ENCODE measurements around the gene DCHS1.

DNA sequence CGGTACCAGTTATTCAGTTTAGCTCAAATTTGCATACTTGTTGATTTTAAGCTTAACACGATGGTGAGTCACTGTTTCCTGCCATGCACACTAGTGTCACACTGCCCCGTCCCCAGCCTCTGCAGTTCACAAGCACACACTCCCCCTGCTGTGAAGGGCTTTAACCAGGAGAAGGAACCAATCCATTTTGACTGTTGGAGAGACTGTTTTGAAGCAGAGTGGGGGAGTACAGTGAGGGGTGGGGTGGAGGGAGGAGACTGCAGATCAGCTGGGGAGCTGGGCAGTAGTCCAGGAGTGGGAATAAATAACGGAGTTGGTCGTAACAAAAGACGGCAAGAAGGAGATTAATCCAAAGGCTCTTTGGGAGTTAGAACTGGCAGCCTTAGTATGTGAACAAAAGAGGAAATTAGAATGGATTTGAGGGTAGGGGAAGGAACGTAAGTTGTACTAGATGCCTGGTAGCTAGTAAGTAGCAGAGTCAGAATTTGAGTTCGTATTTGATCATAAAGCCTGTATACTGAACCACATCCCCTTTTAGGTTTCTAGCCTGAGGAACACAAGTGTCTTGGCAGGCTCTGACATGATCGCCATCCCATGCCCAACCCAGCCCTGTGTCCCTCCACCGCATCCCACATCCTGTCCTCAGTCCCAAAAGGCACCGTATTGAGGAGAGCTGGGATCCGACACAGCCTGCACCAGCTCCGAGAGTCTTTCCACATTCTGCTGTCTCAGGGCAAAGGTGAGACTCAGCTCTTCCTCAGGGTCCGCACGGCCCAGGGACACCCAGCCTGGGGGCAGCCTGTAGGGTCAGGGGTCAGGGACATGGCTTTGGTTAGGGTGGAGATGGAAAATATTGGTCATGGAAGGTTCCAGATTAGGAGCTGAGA is 37.2 kb downstream of the DCHS1 start:
- TF ChIP-seq, protein P1, sequence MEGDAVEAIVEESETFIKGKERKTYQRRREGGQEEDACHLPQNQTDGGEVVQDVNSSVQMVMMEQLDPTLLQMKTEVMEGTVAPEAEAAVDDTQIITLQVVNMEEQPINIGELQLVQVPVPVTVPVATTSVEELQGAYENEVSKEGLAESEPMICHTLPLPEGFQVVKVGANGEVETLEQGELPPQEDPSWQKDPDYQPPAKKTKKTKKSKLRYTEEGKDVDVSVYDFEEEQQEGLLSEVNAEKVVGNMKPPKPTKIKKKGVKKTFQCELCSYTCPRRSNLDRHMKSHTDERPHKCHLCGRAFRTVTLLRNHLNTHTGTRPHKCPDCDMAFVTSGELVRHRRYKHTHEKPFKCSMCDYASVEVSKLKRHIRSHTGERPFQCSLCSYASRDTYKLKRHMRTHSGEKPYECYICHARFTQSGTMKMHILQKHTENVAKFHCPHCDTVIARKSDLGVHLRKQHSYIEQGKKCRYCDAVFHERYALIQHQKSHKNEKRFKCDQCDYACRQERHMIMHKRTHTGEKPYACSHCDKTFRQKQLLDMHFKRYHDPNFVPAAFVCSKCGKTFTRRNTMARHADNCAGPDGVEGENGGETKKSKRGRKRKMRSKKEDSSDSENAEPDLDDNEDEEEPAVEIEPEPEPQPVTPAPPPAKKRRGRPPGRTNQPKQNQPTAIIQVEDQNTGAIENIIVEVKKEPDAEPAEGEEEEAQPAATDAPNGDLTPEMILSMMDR (IDR thresholded peaks at IDR 0.05; ENCODE audit: low read depth, low read length, missing input control) = no peak
- TF ChIP-seq RAD21 (IDR thresholded peaks at IDR 0.05) = peak; percentile 22 to 47
- no peak for TF ChIP-seq TAF1 (conservative IDR thresholded peaks at IDR 0.05)
- no peak for TF ChIP-seq RXRA (IDR thresholded peaks at IDR 0.05)
- no peak for TF ChIP-seq GABPA (IDR thresholded peaks at IDR 0.05 in 1 of 2, conservative IDR thresholded peaks at IDR 0.05 in 1 of 2)
- TF ChIP-seq EGR1 (IDR thresholded peaks at IDR 0.05; ENCODE audit: low read depth in 2 of 2) = no peak
